ENCODE measurements around the gene BCAR1.

BCAR1 gene

GRCh38 chr16:75267631-75268264 is 16.3 kb upstream of the BCAR1 start:
- Histone ChIP-seq H4K20me1 (ENCODE audit: insufficient read depth) (no peaks in the 10 kb centered on the region), H3K4me1 (ENCODE audit: low read depth, poor library complexity, severe bottlenecking) (no peaks in the 10 kb centered on the region), H3K27ac (no peak overlapping the region), H3K79me2 (ENCODE audit: insufficient read depth, low read depth) (no peaks in the 10 kb centered on the region), H3K36me3 (ENCODE audit: insufficient read depth) (no peaks in the 10 kb centered on the region), H3K27me3 (ENCODE audit: insufficient read depth, low read depth) (no peaks in the 10 kb centered on the region), H3K9ac (no peak overlapping the region), H3K4me2 (no peak overlapping the region), H3K4me3 (IDR thresholded peaks at IDR 0.05; ENCODE audit: insufficient read depth, low read depth, low read length) (no peak overlapping the region), H2AFZ (ENCODE audit: low read depth) (no peak overlapping the region)
- no peak for TF ChIP-seq CTCF (conservative IDR thresholded peaks at IDR 0.05; ENCODE audit: low read depth, low read length)

- Histone ChIP-seq H3K79me2 (ENCODE audit: insufficient read depth, low read depth) (no peaks in the 10 kb centered on the region), H3K9ac (no peak overlapping the region), H3K4me1 (ENCODE audit: low read depth, poor library complexity, severe bottlenecking) (no peaks in the 10 kb centered on the region), H3K4me2 (no peak overlapping the region; the same call in 1 of the 2 replicates), H3K27me3 (ENCODE audit: insufficient read depth, low read depth) (no peaks in the 10 kb centered on the region), H3K4me3 (IDR thresholded peaks at IDR 0.05; ENCODE audit: insufficient read depth, low read depth, low read length) (no peak overlapping the region), H3K27ac (no peak overlapping the region), H2AFZ (ENCODE audit: low read depth) (peak overlapping the region; percentile 99), H3K36me3 (ENCODE audit: insufficient read depth) (no peaks in the 10 kb centered on the region), H4K20me1 (ENCODE audit: insufficient read depth) (no peaks in the 10 kb centered on the region)
- no peak for TF ChIP-seq CTCF (conservative IDR thresholded peaks at IDR 0.05; ENCODE audit: low read depth, low read length)
These were observed 15.6 kb upstream of the BCAR1 start for GRCh38 chr16:75266738-75267630.

- Histone ChIP-seq H3K27ac (no peak overlapping the region), H3K4me3 (IDR thresholded peaks at IDR 0.05; ENCODE audit: insufficient read depth, low read depth, low read length) (no peak overlapping the region), H3K9ac (peak overlapping the region; percentile 89), H3K4me2 (peak overlapping the region; percentile 51; the same call in 1 of the 2 replicates), H4K20me1 (ENCODE audit: insufficient read depth) (no peaks in the 10 kb centered on the region), H2AFZ (ENCODE audit: low read depth) (peak overlapping the region; percentile 99), H3K27me3 (ENCODE audit: insufficient read depth, low read depth) (no peaks in the 10 kb centered on the region), H3K79me2 (ENCODE audit: insufficient read depth, low read depth) (no peaks in the 10 kb centered on the region), H3K36me3 (ENCODE audit: insufficient read depth) (no peaks in the 10 kb centered on the region), H3K4me1 (ENCODE audit: low read depth, poor library complexity, severe bottlenecking) (no peaks in the 10 kb centered on the region)
- TF ChIP-seq CTCF (conservative IDR thresholded peaks at IDR 0.05; ENCODE audit: low read depth, low read length) = no peak
These were observed 14.7 kb upstream of the BCAR1 start for GRCh38 chr16:75265911-75266701.

GRCh38 chr16:75264999-75265910 is 13.8 kb upstream of the BCAR1 start:
- H2AFZ ChIP-seq (ENCODE audit: low read depth) = peak overlapping the region; percentile 99
- no peaks in the 10 kb centered on the region for H3K27me3 ChIP-seq (ENCODE audit: insufficient read depth, low read depth)
- H3K27ac ChIP-seq = no peak overlapping the region
- no peaks in the 10 kb centered on the region for H3K4me1 ChIP-seq (ENCODE audit: low read depth, poor library complexity, severe bottlenecking)
- no peak for TF ChIP-seq CTCF (conservative IDR thresholded peaks at IDR 0.05; ENCODE audit: low read depth, low read length)
- H3K79me2 ChIP-seq (ENCODE audit: insufficient read depth, low read depth) = no peaks in the 10 kb centered on the region
- H4K20me1 ChIP-seq (ENCODE audit: insufficient read depth) = no peaks in the 10 kb centered on the region
- peak overlapping the region; percentile 54 for H3K4me2 ChIP-seq
- H3K9ac ChIP-seq = peak overlapping the region; percentile 89
- no peak overlapping the region for H3K4me3 ChIP-seq (IDR thresholded peaks at IDR 0.05; ENCODE audit: insufficient read depth, low read depth, low read length)
- H3K36me3 ChIP-seq (ENCODE audit: insufficient read depth) = no peaks in the 10 kb centered on the region

Data from KMS-11 (cell line).